Measurements from ENCODE around the gene GJA4.

- peak; percentile 92 for TF ChIP-seq CTCF (IDR thresholded peaks at IDR 0.05; ENCODE audit: low read depth, low read length, missing input control)
- no peak for TF ChIP-seq GABPA (IDR thresholded peaks at IDR 0.05 in 1 of 2, conservative IDR thresholded peaks at IDR 0.05 in 1 of 2)
- TF ChIP-seq, protein P1, sequence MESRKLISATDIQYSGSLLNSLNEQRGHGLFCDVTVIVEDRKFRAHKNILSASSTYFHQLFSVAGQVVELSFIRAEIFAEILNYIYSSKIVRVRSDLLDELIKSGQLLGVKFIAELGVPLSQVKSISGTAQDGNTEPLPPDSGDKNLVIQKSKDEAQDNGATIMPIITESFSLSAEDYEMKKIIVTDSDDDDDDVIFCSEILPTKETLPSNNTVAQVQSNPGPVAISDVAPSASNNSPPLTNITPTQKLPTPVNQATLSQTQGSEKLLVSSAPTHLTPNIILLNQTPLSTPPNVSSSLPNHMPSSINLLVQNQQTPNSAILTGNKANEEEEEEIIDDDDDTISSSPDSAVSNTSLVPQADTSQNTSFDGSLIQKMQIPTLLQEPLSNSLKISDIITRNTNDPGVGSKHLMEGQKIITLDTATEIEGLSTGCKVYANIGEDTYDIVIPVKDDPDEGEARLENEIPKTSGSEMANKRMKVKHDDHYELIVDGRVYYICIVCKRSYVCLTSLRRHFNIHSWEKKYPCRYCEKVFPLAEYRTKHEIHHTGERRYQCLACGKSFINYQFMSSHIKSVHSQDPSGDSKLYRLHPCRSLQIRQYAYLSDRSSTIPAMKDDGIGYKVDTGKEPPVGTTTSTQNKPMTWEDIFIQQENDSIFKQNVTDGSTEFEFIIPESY (IDR thresholded peaks at IDR 0.05) = no peak
- no peak for TF ChIP-seq MAX (IDR thresholded peaks at IDR 0.05)
- TF ChIP-seq JUND (IDR thresholded peaks at IDR 0.05) = no peak
- TF ChIP-seq, protein P2, sequence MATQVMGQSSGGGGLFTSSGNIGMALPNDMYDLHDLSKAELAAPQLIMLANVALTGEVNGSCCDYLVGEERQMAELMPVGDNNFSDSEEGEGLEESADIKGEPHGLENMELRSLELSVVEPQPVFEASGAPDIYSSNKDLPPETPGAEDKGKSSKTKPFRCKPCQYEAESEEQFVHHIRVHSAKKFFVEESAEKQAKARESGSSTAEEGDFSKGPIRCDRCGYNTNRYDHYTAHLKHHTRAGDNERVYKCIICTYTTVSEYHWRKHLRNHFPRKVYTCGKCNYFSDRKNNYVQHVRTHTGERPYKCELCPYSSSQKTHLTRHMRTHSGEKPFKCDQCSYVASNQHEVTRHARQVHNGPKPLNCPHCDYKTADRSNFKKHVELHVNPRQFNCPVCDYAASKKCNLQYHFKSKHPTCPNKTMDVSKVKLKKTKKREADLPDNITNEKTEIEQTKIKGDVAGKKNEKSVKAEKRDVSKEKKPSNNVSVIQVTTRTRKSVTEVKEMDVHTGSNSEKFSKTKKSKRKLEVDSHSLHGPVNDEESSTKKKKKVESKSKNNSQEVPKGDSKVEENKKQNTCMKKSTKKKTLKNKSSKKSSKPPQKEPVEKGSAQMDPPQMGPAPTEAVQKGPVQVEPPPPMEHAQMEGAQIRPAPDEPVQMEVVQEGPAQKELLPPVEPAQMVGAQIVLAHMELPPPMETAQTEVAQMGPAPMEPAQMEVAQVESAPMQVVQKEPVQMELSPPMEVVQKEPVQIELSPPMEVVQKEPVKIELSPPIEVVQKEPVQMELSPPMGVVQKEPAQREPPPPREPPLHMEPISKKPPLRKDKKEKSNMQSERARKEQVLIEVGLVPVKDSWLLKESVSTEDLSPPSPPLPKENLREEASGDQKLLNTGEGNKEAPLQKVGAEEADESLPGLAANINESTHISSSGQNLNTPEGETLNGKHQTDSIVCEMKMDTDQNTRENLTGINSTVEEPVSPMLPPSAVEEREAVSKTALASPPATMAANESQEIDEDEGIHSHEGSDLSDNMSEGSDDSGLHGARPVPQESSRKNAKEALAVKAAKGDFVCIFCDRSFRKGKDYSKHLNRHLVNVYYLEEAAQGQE (IDR thresholded peaks at IDR 0.05) = peak; percentile 30
- TF ChIP-seq TAF1 (conservative IDR thresholded peaks at IDR 0.05) = no peak
- TF ChIP-seq RAD21 (IDR thresholded peaks at IDR 0.05) = peak; percentile 94 to 97
- TF ChIP-seq HNF4G (IDR thresholded peaks at IDR 0.05) = peak; percentile 85
Observed at GRCh38 chr1:34786521-34787325, 6.1 kb upstream of the GJA4 start.

Data from liver (tissue), 3 donors.